Stimulated activated CD4-positive, alpha-beta T cell treated with anti-CD3 and anti-CD28 coated beads, Interleukin-1b, Interleukin-23, amount 100 ng/mL, for 4 hours (primary cell): ENCODE data around the gene NINJ1.

Source experiments
- DNase-seq, 2 donors: peaks; one replicate each; pipeline ENCODE4 v3.0.0-alpha.2; 2020; ENCODE audit warnings: low read depth in 2 of 2

The NINJ1 gene

DNA sequence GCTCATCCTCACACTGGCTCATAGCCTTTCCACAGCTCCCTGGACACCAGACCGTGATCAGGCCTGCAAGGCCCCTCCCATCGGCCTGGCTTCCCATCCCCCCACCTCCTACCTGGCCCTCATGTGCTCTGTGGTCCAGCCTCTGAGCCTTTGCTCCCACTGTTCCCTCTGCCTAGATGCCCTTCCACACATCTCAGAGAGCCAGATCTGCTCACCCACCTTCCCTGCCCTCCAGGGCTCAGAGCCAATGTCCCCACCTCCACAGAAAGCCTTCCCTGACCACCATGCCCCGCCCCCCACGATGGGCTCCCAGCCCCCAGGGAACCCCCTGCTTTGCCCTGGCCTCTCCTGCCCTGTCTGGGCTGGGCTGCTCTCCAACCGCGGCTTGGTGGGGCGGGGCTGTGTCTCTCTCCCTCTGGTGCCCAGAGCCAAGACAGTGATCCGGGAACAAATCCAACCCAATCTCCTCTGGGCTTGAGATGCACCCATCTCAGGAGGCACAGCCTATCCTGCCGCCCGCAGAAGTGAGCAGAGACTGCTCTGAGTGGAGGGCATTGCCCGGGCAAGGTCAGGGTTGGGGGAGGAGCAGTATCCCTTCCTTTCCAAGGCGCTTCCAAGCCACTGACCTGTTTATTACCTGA, 1.6 kb downstream of the NINJ1 start:
- no peak for DNase-seq

DNA sequence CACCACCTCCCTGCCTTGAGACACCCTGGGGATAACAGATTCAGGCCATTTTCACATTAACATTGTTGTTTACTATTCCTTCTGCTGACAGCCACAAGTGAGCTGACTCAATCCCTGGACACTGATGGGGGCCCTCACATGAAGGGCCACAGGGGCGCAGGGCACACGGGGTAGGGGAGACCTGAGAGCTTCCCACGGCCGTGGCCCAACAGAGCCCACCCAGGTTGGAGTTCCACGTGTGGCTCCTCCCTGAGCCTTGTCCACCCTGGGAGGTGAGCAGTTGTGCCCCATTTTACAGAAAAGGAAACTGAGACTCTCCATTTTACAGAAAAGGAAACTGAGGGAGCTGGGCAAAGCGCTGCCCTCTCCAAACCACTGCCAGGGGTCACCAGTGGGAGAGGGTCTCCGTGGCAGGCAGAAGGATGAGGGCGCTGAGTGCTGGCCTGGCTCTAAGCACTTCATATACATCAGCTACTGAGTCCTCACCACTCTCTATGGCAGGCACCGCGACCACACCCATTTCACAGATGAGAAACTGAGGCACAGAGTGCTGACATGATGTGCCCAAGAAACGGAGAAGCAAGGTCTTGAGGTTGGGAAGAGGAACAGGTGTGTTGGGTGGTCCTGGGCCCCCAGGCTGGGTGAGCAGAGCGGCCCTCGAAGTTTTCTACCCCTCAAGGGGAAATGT, 2.3 kb downstream of the NINJ1 start:
- no peak for DNase-seq

GRCh38 chr9:93130861-93131481, 3.1 kb downstream of the NINJ1 start:
- no peak for DNase-seq

DNA sequence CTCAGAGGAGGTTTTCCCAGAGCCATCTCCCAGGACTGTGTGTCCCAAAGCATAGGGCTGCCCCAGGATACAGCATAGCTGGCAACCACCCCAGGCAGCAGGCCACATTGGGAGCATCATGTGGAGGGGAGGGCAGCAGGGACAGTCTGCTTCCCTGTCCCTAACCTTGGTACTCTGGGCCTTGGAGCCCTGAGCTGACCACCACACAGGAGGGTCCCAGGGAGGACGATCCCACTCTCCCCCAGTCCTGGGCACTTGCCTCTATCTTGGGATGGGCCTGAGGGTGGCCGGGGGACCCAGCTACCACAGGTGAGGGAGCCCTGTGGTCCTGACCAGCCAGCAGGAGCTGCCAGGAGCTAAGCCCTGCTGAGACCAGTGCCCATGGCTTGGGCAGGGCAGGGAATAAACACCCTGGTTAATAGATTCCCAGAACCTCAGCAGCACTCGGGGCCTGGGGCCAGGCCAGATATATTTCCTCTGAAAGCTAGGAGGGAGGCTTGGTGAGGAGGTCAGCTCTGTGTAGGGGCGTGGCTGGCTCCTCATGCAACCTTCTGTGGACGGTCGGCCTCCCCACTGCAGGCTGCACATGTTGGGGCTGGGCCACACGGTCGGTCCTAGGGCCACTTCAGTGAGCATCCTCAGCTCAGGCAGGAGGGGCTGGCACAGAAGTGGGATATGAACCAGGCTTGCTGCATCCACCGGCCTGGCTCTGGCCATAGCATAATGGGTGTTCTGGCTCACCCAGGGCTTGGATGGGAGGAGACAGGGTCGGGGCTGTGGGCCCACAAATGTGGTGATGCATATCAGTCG, 4.2 kb downstream of the NINJ1 start:
- no peak for DNase-seq

GRCh38 chr9:93129286-93129685, 4.8 kb downstream of the NINJ1 start:
- DNase-seq, result no peak

GRCh38 chr9:93128715-93129224, 5.3 kb downstream of the NINJ1 start:
- DNase-seq, result no peak

GRCh38 chr9:93128011-93128714, 5.9 kb downstream of the NINJ1 start:
- DNase-seq, result no peak

DNA sequence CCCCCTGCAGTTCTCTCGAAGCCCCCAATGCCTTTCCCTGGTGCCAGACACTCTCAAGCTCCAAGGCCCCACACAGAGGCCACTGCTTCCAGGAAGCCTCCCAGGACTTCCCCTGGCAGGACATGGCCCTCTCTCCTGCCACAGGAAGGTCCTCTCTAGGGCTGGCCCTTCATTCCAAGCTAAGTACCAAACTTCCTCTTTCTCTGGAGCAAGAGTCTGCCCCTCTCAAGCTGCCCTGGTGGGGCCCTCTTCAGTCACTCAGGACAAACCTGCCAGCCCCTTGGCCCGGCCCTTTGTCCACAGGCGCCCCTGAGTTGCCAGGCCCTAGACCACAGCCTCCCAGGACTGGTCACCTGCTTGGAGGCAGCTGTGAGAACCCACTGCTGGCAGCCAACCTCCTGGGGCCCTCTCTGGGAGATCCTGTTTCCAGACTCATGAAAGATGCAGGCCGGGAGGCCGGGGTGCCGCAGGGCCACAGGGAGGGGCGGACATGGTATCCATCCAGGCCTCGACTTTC, 6.6 kb downstream of the NINJ1 start:
- no peak for DNase-seq

- no peak for DNase-seq
Observed at GRCh38 chr9:93126825-93127368, 7.2 kb downstream of the NINJ1 start.

- DNase-seq, result no peak
Observed at GRCh38 chr9:93126151-93126781, 7.8 kb downstream of the NINJ1 start.

GRCh38 chr9:93125331-93125894, 8.6 kb downstream of the NINJ1 start:
- DNase-seq, result no peak

DNA sequence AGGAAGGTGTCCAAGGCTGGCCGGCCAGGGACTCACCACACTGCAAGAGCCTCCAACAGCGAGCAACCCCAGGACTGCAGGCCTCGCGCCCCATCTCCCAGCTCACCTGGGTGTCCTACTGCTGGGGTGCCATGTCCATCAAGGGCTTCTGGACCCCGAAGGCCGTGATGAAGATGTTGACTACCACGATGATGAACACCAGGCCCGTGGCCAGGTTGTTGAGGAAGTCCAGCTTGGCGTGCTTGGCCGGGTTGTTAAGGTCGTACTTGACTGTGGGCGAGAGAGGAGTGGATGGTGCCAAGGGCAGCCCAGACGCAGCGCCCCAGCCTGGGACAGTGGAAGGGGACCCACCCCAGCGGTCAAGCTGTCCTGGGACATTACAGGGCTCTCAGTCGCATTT, 9.3 kb downstream of the NINJ1 start:
- no peak for DNase-seq

DNA sequence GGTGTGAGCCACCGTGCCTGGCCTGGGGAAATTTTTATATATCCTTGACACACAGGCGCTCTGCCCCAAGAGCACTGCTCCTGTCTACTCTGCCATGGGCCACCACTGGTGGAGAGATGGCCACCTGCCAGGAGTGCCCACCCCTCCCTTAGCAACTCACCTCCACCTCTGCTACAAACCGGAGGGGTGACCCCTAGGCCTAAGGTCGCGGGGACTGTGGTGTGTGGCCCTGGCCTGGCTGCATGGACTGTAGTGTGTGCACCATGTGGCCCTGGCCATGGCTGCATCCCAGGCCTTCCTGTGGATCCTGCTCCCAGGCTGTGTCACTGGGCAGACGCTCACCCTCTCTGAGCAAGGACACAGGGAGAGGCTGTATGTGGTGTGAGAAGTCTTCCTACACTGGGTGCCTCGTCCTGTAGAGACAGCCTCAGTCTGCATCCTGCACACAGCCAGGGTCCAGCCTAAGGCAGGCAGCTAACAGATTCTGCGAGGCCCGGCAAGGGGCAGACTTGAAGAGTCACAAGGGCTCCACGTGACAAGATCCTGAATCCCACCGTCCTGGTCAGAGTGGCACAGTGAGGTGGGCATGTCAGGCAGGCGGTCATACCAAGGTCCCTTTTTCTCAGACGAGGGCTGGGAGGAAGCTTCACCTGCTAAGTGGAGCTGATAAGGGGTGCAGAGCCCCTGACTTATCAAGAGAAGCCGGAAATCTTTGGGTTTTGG, 10.3 kb downstream of the NINJ1 start:
- DNase-seq, result no peak

DNA sequence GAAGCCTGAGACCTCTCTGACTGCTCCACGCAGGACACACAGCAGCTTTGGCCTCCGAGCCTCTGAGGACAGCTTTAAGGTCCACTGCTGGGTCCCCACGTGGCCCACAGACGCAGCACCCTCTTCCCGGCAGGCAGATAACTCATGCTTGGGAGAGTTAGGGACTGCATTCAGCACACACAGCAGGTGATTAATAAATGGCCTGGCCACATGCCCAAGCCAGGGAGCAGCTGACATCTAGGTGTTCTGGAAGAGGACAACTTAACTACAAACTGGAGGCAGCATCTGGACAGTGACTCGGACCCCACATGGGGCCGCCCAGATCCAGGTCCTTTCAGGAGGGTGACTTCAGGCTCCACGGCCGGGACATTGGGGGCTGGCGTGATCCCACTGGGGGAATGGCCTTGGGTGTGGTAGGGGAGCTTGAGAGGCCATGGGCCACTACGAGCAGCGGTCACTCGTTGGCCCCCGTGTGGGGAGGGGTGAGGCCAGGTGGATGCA, 11.3 kb downstream of the NINJ1 start:
- no peak for DNase-seq

DNA sequence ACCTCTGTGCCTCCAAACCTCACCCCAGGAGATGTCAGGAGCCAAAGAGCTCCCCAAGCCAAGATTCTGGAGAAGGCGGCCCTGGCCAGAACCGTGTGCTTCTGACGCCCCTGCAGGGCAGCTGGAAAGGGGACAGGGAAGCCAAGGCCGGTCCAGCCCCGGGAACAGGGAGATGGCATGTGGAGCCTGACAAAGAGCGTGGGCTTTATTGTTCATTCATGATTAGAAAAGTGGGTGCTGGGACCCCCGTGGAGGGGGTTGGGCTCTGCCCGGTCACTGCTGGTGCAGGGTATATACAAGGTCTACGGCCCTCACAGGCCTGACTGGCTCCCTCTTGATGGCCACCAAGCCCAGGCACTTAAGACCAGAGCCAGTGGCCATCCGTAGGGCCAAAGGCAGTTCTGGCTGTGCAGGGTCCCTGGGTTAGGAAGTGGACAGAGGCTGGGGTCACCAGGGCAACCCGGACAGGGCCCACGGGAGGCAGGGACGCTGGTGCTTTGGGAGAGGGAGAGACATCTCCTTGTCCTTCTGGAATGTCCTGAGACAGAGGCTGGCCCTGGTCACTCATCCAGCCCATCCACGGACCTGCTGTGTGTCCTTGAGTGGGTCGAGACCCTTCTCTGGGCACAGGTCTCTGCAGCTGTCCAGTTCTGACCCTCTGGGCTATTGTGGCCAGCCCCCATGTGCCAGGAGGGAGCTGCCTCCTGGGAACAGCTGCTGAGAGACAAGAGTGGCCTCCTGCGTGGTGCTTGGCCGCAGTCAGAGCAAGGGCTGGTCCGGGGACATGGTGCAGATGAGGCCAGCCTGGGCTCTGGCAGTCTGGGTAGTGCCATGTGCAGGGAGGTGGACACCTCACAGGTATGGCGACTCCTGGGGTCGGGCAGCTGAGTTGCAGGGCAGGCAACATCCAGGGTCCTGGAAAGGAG, 12.5 kb downstream of the NINJ1 start:
- no peak for DNase-seq

DNA sequence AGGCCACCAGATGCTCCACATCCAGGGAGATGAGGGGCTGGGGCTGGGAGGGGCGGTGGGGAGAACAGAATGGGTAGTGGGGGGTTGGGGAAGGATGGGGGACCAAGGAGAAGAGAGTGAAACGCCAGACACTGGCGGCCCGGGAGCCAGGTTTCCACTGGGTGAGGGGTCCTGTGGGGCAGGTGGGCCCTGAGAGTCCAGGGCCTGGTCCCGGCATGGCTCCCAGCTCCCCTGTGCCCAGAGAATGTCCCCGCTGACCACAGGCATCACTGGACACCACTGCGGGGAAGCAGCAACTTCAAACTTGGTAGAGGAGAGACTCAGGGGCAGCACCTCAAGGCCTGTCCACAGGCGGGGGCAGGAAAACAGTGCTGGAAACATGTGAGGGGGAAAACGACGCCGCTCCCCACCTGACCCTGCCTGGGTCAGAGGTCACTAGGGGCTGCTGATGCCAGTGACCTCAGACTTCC, 13.2 kb downstream of the NINJ1 start:
- no peak for DNase-seq

DNA sequence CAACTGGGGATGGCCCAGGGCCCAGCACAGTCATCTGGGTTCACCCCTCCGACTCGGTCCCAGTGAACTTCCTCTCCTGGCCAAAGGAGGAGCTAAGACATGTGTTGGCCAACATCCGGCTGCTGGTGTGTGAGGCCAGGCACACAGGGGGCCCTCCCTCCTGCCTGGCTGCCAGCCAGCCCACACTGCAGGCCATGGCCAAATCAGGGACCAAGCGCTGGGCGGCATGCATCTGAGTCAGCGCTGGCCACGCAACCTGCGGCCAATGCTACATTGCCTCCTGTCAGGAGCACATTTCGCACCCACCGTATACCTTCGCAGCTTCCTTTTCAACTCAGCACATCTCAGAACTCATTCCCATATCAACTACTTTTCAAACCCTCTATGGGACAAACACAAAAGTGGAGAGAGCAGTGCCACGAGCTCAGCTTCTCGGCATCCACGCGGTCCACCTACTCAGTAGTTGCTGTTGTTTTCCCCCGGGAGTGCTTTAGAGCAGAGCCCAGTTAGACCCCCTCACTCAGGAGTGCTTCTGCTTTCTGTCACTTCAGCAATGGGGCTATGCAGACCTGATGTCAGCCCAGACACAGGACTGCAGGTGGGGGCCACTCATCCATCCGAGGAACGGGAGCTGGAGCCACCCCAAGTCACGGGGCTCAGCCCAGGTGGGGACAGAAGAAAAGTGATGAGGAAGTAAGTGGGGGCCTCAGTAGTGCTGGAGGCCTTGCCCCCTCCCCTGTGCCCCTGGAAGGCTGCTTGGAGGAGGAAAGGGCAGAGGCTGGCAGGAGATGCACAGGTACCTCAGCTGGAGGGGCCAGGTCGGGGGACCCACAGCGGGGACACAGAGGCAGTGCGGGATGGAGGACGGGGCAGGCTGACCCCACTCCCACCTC, 13.9 kb downstream of the NINJ1 start:
- DNase-seq, result no peak
